ENCODE data around the gene PAM. TPM values are rescaled to one million over a fixed set of nuclear protein-coding genes. Genes with fewer than 3 reads are reported as not detected.
"Not testable (repeated sequence)": the region's sequence is repeated elsewhere in the genome, so short reads cannot be mapped to it uniquely, and the experiment has no call there.

The PAM gene
- polyA plus RNA-seq, 6 donors from 2014 or later, result 0.62 to 3.5 (median 1.6) TPM; not detected in 1

GRCh38 chr5:103059525-103059924, 304.4 kb downstream of the PAM start:
- Mint-ChIP-seq H3K4me1 (no peaks in the 10 kb centered on the region), H3K27ac (no peak overlapping the region), H3K27me3 (no peaks in the 10 kb centered on the region), H3K9me3 (peaks cover 0 to 10% (median 4%) of the 10 kb centered on the region in 7 donors), H3K36me3 (no peaks in the 10 kb centered on the region), H3K4me3 (no peak overlapping the region)
- DNase-seq, result no peak
- no peak for ATAC-seq (ENCODE audit: low read depth in 2 of 2)

- no peaks in the 10 kb centered on the region for H3K36me3 Mint-ChIP-seq
- H3K9me3 Mint-ChIP-seq, result peaks cover 0 to 4% (median 3%) of the 10 kb centered on the region in 7 donors
- H3K4me3 Mint-ChIP-seq, result no peak overlapping the region
- no peaks in the 10 kb centered on the region for H3K27me3 Mint-ChIP-seq
- DNase-seq (no peak), ATAC-seq (ENCODE audit: low read depth in 2 of 2) (no peak)
- H3K27ac Mint-ChIP-seq, result no peak overlapping the region
- no peaks in the 10 kb centered on the region for H3K4me1 Mint-ChIP-seq
Observed at GRCh38 chr5:103060424-103060954, 305.4 kb downstream of the PAM start.

GRCh38 chr5:103066326-103066725, 311.2 kb downstream of the PAM start:
- H3K9me3 Mint-ChIP-seq, result no peaks in the 10 kb centered on the region
- H3K4me1 Mint-ChIP-seq, result no peaks in the 10 kb centered on the region
- no peak overlapping the region for H3K27ac Mint-ChIP-seq
- H3K4me3 Mint-ChIP-seq, result no peak overlapping the region
- no peak for DNase-seq
- no peaks in the 10 kb centered on the region for H3K36me3 Mint-ChIP-seq
- H3K27me3 Mint-ChIP-seq, result no peaks in the 10 kb centered on the region
- no peak for ATAC-seq (ENCODE audit: low read depth in 2 of 2)

GRCh38 chr5:103073500-103073899, 318.4 kb downstream of the PAM start:
- peaks cover 34 to 60% (median 49%) of the 10 kb centered on the region in 7 donors for H3K9me3 Mint-ChIP-seq
- not testable (repeated sequence) for H3K4me1 Mint-ChIP-seq; H3K4me3 Mint-ChIP-seq; ATAC-seq (ENCODE audit: low read depth in 2 of 2); H3K27ac Mint-ChIP-seq; DNase-seq; H3K27me3 Mint-ChIP-seq
- H3K36me3 Mint-ChIP-seq, result peaks cover 19 to 45% of the 10 kb centered on the region in 2 donors

- H3K36me3 Mint-ChIP-seq, result peaks cover 19 to 52% of the 10 kb centered on the region in 2 donors
- H3K4me1 Mint-ChIP-seq, result no peaks in the 10 kb centered on the region
- no peak overlapping the region for H3K4me3 Mint-ChIP-seq
- H3K27me3 Mint-ChIP-seq, result peaks cover 0 to 5% (median 0%) of the 10 kb centered on the region in 3 donors
- peaks cover 39 to 79% (median 61%) of the 10 kb centered on the region in 7 donors for H3K9me3 Mint-ChIP-seq
- DNase-seq, result no peak
- H3K27ac Mint-ChIP-seq, result no peak overlapping the region
- ATAC-seq (ENCODE audit: low read depth in 2 of 2), result no peak
Observed at GRCh38 chr5:103075442-103075841, 320.3 kb downstream of the PAM start.
